Measurements from ENCODE around the gene SERPINA10.

SERPINA10 gene, protein sequence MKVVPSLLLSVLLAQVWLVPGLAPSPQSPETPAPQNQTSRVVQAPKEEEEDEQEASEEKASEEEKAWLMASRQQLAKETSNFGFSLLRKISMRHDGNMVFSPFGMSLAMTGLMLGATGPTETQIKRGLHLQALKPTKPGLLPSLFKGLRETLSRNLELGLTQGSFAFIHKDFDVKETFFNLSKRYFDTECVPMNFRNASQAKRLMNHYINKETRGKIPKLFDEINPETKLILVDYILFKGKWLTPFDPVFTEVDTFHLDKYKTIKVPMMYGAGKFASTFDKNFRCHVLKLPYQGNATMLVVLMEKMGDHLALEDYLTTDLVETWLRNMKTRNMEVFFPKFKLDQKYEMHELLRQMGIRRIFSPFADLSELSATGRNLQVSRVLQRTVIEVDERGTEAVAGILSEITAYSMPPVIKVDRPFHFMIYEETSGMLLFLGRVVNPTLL

DNA sequence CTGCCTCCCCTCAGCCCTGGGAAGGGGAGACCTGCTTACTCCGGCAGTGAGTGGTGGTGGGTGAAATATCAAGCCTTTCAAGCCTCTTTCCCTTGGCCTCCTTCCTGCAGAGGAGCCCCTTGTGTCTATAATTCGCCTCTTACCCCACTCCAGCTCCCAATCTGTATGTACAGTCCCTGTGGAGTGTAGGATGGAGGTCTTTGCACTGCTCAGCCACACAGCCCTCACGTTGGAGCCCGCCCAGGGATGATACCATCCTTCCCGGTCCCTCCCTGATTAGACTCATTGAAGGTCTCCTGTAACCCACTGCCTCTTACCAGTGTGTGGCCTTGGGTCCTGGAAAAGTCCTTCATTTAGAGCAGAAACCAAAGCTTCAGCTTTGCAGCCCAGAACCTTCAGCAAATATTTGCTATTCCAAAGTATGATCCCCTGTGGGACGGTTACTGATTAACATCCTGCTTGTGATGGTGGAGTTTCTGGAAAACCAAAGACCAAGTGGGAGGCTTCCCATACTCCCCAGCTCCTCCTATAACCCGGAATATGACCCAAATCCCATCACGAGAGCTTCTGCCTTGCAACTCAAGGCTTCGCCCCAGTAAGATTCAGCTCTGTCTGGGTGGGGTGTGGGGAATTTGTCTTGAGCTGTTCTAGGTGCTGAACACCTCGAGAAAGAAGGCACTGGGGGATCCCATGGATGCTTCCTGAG, at the start of gene SERPINA10:
Gene SERPINA10, minus strand, starts transcription at position 397 of the 706 bp plus-strand sequence. CDS start 2,675 bp downstream, outside the sequence.
- DNase-seq (ENCODE audit: low spot score) = no peak

DNA sequence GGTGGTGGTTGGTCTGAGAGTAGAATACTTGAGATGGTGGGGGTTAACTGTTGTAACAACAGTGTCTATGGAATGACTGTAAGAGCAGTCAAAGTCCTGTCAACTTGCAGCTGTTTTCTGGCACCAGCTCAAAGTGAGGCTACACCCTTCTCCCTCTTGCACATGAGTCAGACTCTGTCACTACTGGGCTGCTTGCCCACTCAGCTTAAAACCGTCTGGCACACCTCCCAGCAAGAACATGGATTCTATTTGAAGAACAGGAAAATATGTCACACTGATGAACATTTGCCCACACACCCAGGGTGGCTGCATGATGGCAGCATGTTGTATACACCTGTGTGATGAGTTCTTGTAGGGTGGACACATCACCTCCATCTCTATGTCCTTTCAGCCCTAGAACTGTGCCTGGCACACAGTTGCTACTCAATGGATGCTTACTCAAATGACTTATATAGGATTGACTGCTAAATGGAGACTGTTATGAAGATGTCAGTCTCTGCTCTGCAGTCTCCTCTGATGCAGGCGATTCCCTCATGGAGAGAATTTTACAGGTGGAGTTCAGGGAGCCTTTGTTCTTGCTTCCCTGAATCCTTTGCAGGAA, 49.4 kb upstream of the SERPINA10 start:
- no peak for DNase-seq (ENCODE audit: low spot score)

DNA sequence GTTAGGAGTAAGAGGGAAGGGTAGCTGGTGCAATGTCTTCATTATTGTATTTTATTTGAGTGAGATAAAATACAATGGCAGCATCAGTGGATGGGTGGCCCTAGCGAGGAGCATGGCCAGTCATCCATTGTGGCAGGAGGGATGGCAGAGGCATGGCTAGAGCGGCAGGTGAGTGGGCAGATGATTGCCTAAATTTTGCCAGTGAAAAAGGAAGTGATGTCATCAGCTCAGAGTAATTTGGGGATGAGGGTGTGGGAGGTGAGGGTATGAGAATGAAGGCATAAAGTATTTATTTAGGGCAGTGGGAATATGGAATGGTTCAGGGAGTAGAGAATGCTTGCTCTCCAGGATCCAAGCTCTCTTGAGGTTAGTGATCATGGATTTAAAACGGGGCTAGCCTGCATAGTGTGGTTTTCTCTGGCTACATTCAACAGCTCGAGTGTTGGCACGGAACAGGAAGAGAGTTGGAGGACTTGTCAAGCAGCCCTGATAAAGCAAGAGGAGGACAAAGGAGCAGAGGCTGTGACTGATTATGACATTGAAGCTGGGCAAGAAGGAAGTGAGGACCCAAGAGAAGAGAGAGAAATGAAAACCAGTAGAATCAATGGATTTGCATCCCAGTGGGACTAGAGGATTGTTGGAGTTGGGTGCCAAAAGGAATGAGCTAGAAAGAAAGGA, 48.7 kb upstream of the SERPINA10 start:
- DNase-seq (ENCODE audit: low spot score) = no peak

DNA sequence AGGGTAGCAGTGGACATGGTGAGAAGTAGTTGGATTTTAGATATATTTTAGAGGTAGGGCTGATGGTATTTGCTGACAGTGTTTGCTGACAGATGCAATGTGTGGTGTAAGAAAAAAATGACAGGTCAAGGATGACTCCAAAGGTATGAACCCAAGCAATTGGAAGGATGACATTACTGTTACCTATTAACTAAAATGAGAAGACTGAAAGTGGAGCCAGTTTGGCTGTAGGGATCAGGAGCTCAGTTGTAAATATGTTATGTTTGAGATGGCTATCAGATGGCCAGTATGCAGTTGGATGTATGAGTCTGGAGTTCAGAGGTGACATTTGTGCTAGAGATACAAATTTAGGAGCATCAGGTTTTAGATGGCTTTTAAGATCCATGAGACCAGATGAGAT, 47.5 kb upstream of the SERPINA10 start:
- DNase-seq (ENCODE audit: low spot score) = no peak

DNA sequence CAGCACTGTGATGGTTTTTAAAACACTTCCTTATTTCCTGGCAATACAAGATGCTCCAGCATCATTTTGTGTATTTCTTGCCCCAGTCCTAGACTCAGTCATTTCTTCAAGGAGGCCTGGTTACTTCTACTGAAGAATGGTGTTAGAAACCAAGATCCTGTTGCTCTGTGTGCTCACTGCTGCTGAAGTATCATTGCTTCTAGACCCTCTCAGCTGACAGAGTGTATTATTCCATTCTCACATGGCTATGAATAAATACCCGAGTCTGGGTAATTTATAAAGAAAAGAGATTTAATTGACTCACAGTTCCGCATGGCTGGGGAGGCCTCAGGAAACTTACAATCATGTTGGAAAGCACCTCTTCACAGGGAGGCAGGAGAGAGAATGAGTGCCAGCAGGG, 45.0 kb upstream of the SERPINA10 start:
- DNase-seq (ENCODE audit: low spot score) = no peak

DNA sequence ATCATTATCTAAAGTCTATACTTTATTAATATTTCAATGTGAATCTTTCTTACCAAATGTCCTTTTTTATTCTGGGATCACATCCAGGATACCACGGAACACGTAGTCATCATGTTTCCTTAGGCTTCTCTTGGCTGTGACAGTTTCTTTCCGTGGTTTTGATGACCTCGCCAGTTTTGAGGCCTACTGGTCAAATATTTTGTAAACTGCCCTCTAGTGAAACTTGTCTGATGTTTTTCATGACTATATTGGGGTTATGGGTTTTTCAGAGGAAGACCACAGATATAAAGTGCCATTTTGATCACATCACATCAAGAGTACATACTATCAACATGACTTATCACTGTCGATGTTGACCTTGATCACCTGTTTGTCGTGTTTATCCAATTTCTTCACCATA, 44.2 kb upstream of the SERPINA10 start:
- no peak for DNase-seq (ENCODE audit: low spot score)

DNA sequence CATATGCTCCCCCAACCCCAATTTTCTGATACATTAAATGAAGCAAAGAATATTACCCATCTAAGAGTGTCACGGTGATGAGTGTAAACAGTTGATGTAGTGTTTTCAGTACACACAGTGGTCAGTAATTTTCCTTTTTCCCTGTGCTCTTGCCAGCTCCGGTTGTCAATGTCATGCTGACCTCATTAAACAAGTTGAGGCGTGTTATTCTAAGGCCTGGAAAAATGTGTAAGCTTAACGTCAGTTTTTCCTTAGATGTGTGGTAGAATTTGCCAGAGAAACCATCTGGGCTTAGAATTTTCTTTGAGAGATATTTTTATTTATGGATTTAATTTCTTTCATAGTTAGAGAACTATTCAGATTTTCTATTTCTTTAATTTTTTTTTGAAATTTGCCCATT, 41.8 kb upstream of the SERPINA10 start:
- DNase-seq (ENCODE audit: low spot score) = no peak

DNA sequence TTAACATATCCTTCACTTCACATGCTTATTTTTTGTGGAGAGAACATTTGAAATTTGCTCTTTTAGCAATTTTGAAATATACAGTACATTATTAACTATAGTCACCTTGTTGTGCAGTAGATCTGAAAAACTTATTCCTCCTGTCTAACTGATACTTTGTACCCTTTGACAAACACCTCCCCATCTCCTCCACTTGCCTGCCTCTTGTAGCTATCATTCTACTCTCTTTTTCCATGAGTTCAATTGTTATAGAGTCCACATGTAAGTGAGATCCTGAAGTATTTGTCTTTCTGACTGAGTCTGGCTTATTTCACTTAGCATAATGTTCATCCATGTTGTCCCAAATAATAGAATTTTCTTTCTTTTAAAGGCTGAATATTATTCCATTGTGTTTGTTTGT, 39.5 kb upstream of the SERPINA10 start:
- DNase-seq (ENCODE audit: low spot score) = no peak

DNA sequence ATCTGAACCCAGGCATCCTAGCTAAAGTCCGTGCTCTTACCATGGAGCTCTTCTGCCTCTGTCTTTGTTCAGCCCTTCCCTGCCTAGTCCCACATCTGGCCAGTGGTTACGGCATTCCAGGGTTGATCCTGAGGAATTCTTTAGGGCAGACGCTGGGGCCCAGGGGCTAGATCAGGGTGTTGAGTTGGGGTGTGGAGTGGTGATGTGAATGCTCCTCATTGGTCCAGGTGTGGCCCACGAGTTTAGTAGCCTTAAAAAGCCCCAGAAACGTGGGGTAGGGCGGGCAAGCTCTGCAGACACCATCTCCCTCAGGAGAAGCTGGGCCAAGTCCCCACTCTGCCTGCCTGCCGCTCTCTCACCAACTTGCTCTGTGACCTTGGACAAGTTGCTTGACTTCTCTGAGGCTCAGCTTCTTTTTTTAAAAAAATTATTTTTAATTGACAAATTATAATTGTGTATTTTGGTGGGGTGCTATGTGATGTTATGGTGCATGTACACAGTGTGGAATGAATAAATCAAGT, 39.1 kb upstream of the SERPINA10 start:
- no peak for DNase-seq (ENCODE audit: low spot score)

DNA sequence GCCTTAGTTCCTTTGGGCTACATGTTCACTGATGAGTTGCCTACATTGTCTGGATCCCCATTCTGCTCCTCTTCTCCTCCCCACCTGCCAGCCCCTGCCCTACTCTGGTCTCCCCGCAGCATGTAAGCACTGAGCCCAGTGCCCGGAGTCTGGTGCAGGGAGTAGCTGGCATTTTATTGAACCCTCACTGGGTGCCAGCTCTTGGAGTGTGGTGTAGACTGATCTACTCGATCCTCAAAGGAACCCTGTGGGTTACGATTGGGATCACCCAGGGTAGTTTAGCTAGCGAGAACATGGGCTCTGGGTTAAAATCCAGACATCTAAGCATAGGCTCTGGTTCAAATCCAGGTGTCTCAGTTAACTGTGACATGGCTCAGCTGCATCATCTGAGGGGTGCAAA, 38.4 kb upstream of the SERPINA10 start:
- no peak for DNase-seq (ENCODE audit: low spot score)

DNA sequence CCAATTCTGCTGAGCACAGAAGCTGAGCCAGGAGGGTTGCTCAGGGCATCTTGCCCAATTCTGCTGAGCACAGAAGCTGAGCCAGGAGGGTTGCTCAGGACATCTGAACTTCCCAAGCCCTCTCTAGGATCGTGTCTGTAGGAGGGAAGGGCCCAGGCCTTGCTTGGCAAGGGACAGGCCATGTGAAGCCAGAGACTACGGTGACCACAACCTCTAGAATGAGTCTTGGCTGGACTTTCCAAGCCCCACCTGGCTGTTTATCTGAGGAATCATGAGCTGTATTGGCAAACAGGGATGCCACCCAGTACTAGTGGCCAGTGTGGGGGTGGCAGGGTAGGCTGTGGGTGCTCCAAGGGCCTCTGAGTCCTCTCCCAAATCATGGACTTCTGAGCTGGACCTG, 37.8 kb upstream of the SERPINA10 start:
- DNase-seq (ENCODE audit: low spot score) = no peak

DNA sequence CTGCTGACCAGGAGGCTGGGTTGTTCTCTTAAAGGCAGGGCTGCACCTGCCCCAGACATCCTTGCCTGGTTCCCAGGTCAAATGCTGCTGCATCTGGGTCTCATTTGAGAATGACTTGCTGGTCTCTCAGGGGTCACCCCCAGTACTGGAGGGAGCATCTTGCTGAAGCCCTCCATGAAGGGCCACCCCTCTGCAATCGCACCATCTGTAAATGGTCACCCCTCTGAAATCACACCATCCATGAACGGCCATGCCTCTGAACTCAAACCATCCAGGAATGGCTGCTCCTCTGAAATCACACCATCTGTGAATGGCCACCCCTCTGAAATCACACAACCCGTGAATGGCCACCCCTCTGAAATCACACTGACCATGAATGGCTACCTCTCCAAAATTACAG, 37.4 kb upstream of the SERPINA10 start:
- no peak for DNase-seq (ENCODE audit: low spot score)

DNA sequence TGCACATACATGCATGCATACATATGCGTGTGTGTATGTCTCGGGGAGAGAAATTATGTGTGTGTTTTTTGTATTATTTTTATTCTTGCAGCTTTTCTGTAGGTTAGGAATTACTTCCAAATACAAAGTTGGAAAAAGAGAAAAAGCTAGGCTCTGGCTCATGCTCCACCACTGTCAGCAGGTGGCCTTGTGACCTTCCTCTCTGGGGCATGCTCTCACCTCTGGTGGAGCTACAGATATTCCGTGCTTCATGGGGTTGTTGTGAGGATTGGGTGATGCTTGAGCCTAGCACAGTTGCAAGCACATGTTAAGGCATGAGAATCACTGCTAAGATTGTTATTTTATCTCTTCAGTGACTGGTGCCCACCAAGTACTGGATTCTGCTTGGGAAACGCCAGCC, 36.8 kb upstream of the SERPINA10 start:
- DNase-seq (ENCODE audit: low spot score) = no peak

DNA sequence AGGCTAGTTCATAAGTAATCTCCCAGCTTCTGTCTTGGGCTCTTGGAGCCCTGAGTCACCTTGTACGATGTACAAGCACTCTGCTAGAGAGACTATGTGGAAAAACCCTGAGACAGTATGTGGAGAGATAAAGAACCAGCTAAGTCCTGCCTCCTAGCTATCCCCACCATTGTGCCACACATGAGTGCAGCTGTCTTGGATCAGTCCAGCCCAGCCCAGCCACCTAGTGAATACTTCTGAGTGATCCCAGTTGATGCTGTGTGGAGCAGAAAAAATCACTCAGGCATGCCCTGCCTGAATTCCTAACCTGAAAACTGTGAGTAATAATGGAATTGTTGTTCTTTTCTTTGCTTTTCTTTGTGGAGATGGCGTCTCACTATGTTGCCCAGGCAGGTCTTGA, 35.1 kb upstream of the SERPINA10 start:
- no peak for DNase-seq (ENCODE audit: low spot score)

DNA sequence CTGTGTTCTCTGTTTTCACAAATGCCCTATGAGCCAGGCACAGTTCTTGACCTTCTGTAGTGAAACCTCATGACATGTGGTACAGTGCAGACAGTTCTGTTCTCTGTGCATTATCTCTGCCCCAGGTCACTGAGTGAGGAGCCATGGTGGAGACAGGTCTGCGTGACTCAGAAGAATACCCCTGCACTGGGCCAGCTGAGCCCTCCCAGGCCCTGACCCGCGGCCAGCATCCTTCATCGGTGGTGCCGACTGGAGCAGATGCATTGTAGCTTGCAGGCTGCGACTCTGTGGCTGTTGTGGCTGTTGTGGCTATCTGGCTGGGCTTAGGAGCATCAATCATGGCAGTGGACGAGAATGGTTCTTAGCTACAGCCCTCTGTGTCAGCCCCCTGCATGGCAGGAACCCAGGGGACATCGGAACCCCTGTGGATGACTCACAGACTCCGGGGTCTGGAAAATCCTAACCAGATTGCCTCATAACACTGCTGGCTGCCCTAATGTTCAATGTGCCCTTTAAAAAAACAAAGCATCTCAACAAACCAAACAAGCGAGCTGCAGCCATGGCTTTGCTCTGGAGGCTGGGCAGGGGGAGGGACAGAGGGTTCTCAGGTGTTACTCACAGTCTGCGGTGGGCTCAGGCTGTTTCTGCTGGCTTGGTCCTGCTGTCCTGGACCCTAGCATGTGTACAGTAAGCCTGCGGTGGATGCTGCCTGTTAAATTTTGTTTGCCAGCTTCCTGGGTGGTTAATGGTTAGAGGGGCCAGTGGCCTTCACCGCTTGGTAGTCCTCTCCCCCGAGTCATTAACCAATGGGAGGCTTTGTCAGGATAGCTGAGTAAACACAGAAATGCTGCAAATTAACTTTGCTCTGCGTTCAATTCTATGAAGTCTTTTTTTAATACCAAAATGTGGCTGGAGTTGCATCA, 29.8 kb upstream of the SERPINA10 start, which contains the start of gene SERPINA6:
Gene SERPINA6, minus strand, starts transcription at position 689 of the 923 bp plus-strand sequence. CDS start 8,688 bp downstream, outside the sequence.
- DNase-seq (ENCODE audit: low spot score) = no peak

DNA sequence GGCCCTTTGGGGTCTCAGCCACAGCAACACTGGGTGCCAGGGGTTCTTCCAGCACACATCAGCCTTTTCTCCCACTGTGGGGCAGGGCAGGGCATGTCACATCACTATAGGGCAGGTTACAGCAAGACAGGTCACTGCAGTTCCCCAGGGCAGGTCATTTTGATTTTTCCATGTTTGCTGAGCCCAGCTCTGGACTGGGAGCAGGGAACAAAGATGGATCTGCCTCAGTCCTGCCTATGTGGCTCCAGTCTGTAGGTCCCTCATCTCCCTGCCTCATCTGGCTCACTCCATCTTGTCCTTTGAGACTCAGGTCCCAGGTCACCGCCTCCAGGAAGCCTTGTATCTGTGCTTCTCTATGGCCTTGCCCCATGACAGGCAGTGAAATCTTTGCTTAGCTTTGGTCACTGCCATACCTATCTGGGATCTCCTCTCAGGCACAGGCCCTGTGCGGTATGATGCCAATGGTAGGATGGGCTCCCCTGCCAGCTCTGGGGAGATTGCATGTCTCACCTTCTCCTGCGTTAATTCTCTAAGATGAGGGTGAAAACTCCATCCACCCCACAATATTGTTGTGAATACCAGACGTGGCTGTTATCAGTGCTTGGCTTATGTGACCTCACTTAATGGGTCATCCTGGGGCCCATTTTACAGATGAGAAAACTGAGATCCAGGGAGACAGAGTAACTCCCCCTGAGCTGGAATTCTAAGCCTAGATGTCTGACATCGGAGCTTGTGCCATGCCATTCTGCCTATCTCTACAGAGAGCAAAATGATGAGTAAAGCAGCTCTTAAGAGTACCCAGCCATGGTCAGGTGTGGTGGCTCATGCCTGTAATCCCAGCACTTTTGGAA, 28.6 kb upstream of the SERPINA10 start:
- no peak for DNase-seq (ENCODE audit: low spot score)

DNA sequence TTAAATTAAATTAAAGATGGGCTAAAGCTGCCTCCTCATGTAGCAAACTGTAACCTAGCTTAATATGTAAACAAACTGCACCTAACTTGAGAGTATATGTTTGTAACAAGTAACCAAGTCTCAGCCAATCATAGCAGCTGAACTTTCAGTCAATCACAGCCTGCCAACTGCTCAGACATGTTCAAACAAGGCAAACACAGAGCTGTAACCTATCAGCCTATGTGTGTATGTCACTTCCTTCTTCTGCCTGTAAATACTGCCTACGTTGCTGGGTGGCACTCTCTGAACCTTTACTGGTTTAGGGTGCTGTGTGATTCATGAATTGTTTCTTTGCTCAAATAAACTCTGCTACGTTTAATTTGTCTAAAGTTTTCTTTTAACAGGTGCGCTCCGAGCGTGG, 27.2 kb upstream of the SERPINA10 start:
- DNase-seq (ENCODE audit: low spot score) = no peak

DNA sequence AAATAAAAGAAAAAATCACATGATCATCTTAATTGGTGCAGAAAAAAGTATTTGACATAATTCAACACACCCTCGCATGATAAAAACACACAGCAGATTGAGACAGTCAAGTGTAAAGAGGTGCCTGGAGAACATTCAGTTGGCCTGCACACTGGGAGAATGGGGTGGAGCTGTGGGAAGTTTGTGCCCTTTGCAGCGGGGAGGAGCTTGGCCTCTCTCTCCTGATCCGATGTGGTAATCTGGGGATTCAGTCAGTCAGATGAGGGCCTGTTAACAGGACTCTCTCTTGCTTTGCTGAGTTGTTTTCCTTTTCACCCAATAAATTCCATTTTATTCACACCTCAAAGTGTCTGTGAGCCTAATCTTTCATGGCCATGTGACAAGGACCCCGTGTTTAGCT, 24.2 kb upstream of the SERPINA10 start:
- no peak for DNase-seq (ENCODE audit: low spot score)

DNA sequence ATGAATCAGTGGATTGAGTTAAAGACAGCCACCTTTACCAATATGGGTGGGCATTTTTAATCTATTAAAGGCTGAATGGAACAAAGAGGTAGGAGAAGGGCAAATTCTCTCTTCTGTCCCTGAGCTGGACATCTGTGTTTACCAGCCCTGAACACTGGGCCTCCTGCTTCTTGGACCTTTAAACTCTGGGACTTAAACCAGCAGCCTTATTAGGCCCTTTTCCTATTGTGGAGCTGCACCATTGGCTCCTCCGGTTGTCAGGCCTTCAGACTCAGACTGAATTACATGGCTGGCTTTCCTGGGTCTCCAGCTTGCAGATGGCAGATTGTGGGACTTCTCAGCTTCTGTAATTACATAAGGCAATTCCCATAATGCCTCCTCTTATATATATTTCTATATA, 23.6 kb upstream of the SERPINA10 start:
- DNase-seq (ENCODE audit: low spot score) = no peak

DNA sequence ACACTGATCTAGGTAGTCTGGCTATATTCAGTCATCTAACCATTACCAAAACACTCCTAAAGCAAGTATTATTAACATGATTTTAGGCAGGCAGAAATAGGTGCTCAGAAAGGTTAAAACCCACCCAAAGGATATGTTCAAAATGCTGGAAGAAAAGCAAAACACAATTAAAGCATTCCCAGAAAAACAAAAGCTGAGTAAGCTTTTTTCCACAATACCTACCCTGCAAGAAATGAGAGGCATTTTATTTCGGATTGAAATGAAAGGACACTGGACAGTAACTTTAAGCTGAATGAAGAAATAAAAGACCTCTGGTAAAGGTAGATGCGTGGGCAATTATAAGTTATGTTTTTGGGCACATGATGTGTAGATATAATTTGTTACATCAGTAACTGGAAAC, 21.8 kb upstream of the SERPINA10 start:
- DNase-seq (ENCODE audit: low spot score) = no peak

Data from germinal center (tissue), 1 donor.